ENCODE results near the gene PLA2R1.

PLA2R1 gene

GRCh38 chr2:159961451-159961850, 101.0 kb downstream of the PLA2R1 start:
- no peak for DNase-seq
- Histone ChIP-seq H3K9ac (ENCODE audit: low read length) (no peak overlapping the region), H3K4me3 (ENCODE audit: low read depth, low read length) (no peak overlapping the region), H4K8ac (ENCODE audit: low read depth, low read length) (no peak overlapping the region), H2BK12ac (ENCODE audit: low read length) (no peak overlapping the region), H2AK5ac (ENCODE audit: low read length) (no peak overlapping the region), H3K9me3 (ENCODE audit: insufficient read depth, low read depth, low read length) (no peaks in the 10 kb centered on the region), H2AFZ (ENCODE audit: insufficient read depth, low read length, poor library complexity) (no peak overlapping the region), H3K36me3 (ENCODE audit: control insufficient read depth in 1 of 2, insufficient read depth in 2 of 2, low read length in 2 of 2) (no peaks in the 10 kb centered on the region), H3K23ac (ENCODE audit: low read length) (no peak overlapping the region), H2BK5ac (ENCODE audit: low read depth, low read length, poor library complexity) (no peak overlapping the region), H3K4ac (ENCODE audit: low read depth, low read length) (no peak overlapping the region), H2BK120ac (ENCODE audit: insufficient read depth, low read length, poor library complexity) (no peak overlapping the region), H3K4me1 (ENCODE audit: control insufficient read depth in 1 of 2, insufficient read depth in 2 of 2, low read length in 2 of 2) (peaks cover 0 to 2% of the 10 kb centered on the region in 2 experiments), H3K27ac (ENCODE audit: low read depth, low read length) (no peak overlapping the region), H4K91ac (ENCODE audit: low read depth, low read length) (no peak overlapping the region), H3K4me2 (ENCODE audit: low read length) (no peak overlapping the region), H3K14ac (ENCODE audit: low read length) (no peak overlapping the region), H3K79me1 (ENCODE audit: low read length) (peaks cover 6% of the 10 kb centered on the region), H4K12ac (ENCODE audit: low read depth, low read length) (no peak overlapping the region), H3K79me2 (ENCODE audit: control insufficient read depth, insufficient read depth, low read length, poor library complexity) (no peaks in the 10 kb centered on the region), H3K18ac (ENCODE audit: low read length) (no peak overlapping the region), H3K27me3 (ENCODE audit: insufficient read depth, low read length) (no peaks in the 10 kb centered on the region)
- WGBS (ENCODE audit: extremely low coverage, insufficient coverage, insufficient read length), result no CpG with 5 or more reads among the region's 4 CpGs

- Histone ChIP-seq H3K9ac (ENCODE audit: low read length) (no peak overlapping the region), H3K14ac (ENCODE audit: low read length) (no peak overlapping the region), H3K79me1 (ENCODE audit: low read length) (peaks cover 6% of the 10 kb centered on the region), H2BK12ac (ENCODE audit: low read length) (no peak overlapping the region), H3K4me3 (ENCODE audit: low read depth, low read length) (no peak overlapping the region), H3K27ac (ENCODE audit: low read depth, low read length) (no peak overlapping the region), H3K4ac (ENCODE audit: low read depth, low read length) (no peak overlapping the region), H2AK5ac (ENCODE audit: low read length) (no peak overlapping the region), H3K4me2 (ENCODE audit: low read length) (no peak overlapping the region), H3K4me1 (ENCODE audit: control insufficient read depth in 1 of 2, insufficient read depth in 2 of 2, low read length in 2 of 2) (peaks cover 0 to 2% of the 10 kb centered on the region in 2 experiments), H4K8ac (ENCODE audit: low read depth, low read length) (no peak overlapping the region), H3K9me3 (ENCODE audit: insufficient read depth, low read depth, low read length) (no peaks in the 10 kb centered on the region), H4K12ac (ENCODE audit: low read depth, low read length) (no peak overlapping the region), H2AFZ (ENCODE audit: insufficient read depth, low read length, poor library complexity) (no peak overlapping the region), H3K27me3 (ENCODE audit: insufficient read depth, low read length) (no peaks in the 10 kb centered on the region), H2BK5ac (ENCODE audit: low read depth, low read length, poor library complexity) (no peak overlapping the region), H3K36me3 (ENCODE audit: control insufficient read depth in 1 of 2, insufficient read depth in 2 of 2, low read length in 2 of 2) (no peaks in the 10 kb centered on the region), H3K23ac (ENCODE audit: low read length) (no peak overlapping the region), H3K18ac (ENCODE audit: low read length) (no peak overlapping the region), H4K91ac (ENCODE audit: low read depth, low read length) (peak overlapping the region; percentile 62), H2BK120ac (ENCODE audit: insufficient read depth, low read length, poor library complexity) (peak overlapping the region; percentile 33), H3K79me2 (ENCODE audit: control insufficient read depth, insufficient read depth, low read length, poor library complexity) (no peaks in the 10 kb centered on the region)
- no CpG with 5 or more reads among the region's 2 CpGs for WGBS (ENCODE audit: extremely low coverage, insufficient coverage, insufficient read length)
- DNase-seq, result peak in 1 of 2 donors; percentile 53
These were observed 101.4 kb downstream of the PLA2R1 start for GRCh38 chr2:159961037-159961436.

- Histone ChIP-seq H3K79me1 (ENCODE audit: low read length) (peaks cover 6% of the 10 kb centered on the region), H4K8ac (ENCODE audit: low read depth, low read length) (no peak overlapping the region), H3K27me3 (ENCODE audit: insufficient read depth, low read length) (no peaks in the 10 kb centered on the region), H4K91ac (ENCODE audit: low read depth, low read length) (no peak overlapping the region), H2AFZ (ENCODE audit: insufficient read depth, low read length, poor library complexity) (no peak overlapping the region), H3K4me1 (ENCODE audit: control insufficient read depth in 1 of 2, insufficient read depth in 2 of 2, low read length in 2 of 2) (peaks cover 0 to 2% of the 10 kb centered on the region in 2 experiments), H3K9me3 (ENCODE audit: insufficient read depth, low read depth, low read length) (no peaks in the 10 kb centered on the region), H3K4me2 (ENCODE audit: low read length) (no peak overlapping the region), H3K18ac (ENCODE audit: low read length) (no peak overlapping the region), H3K23ac (ENCODE audit: low read length) (no peak overlapping the region), H2BK120ac (ENCODE audit: insufficient read depth, low read length, poor library complexity) (no peak overlapping the region), H3K4ac (ENCODE audit: low read depth, low read length) (no peak overlapping the region), H3K36me3 (ENCODE audit: control insufficient read depth in 1 of 2, insufficient read depth in 2 of 2, low read length in 2 of 2) (no peaks in the 10 kb centered on the region), H3K9ac (ENCODE audit: low read length) (no peak overlapping the region), H2AK5ac (ENCODE audit: low read length) (no peak overlapping the region), H3K27ac (ENCODE audit: low read depth, low read length) (no peak overlapping the region), H3K14ac (ENCODE audit: low read length) (no peak overlapping the region), H3K79me2 (ENCODE audit: control insufficient read depth, insufficient read depth, low read length, poor library complexity) (no peaks in the 10 kb centered on the region), H3K4me3 (ENCODE audit: low read depth, low read length) (no peak overlapping the region), H2BK12ac (ENCODE audit: low read length) (no peak overlapping the region), H4K12ac (ENCODE audit: low read depth, low read length) (no peak overlapping the region), H2BK5ac (ENCODE audit: low read depth, low read length, poor library complexity) (no peak overlapping the region)
- DNase-seq, result peak in 1 of 2 donors; percentile 53
- WGBS (ENCODE audit: extremely low coverage, insufficient coverage, insufficient read length), result no CpG with 5 or more reads among the region's 2 CpGs
These were observed 102.0 kb downstream of the PLA2R1 start for GRCh38 chr2:159960414-159960813.

- no peaks in the 10 kb centered on the region for H3K36me3 ChIP-seq (ENCODE audit: control insufficient read depth in 1 of 2, insufficient read depth in 2 of 2, low read length in 2 of 2)
- no peaks in the 10 kb centered on the region for H3K27me3 ChIP-seq (ENCODE audit: insufficient read depth, low read length)
- no CpG with 5 or more reads among the region's 3 CpGs for WGBS (ENCODE audit: extremely low coverage, insufficient coverage, insufficient read length)
- no peak overlapping the region for H4K91ac ChIP-seq (ENCODE audit: low read depth, low read length)
- no peak overlapping the region for H3K14ac ChIP-seq (ENCODE audit: low read length)
- no peak overlapping the region for H3K27ac ChIP-seq (ENCODE audit: low read depth, low read length)
- no peak overlapping the region for H4K8ac ChIP-seq (ENCODE audit: low read depth, low read length)
- H3K18ac ChIP-seq (ENCODE audit: low read length), result no peak overlapping the region
- H2BK12ac ChIP-seq (ENCODE audit: low read length), result no peak overlapping the region
- H3K79me2 ChIP-seq (ENCODE audit: control insufficient read depth, insufficient read depth, low read length, poor library complexity), result no peaks in the 10 kb centered on the region
- H3K9ac ChIP-seq (ENCODE audit: low read length), result no peak overlapping the region
- no peak overlapping the region for H2AFZ ChIP-seq (ENCODE audit: insufficient read depth, low read length, poor library complexity)
- no peaks in the 10 kb centered on the region for H3K9me3 ChIP-seq (ENCODE audit: insufficient read depth, low read depth, low read length)
- DNase-seq, result no peak
- H3K4me3 ChIP-seq (ENCODE audit: low read depth, low read length), result no peak overlapping the region
- H3K79me1 ChIP-seq (ENCODE audit: low read length), result peaks cover 6% of the 10 kb centered on the region
- H3K4me2 ChIP-seq (ENCODE audit: low read length), result no peak overlapping the region
- no peak overlapping the region for H2BK5ac ChIP-seq (ENCODE audit: low read depth, low read length, poor library complexity)
- no peak overlapping the region for H3K23ac ChIP-seq (ENCODE audit: low read length)
- H3K4ac ChIP-seq (ENCODE audit: low read depth, low read length), result no peak overlapping the region
- H2BK120ac ChIP-seq (ENCODE audit: insufficient read depth, low read length, poor library complexity), result no peak overlapping the region
- H3K4me1 ChIP-seq (ENCODE audit: control insufficient read depth in 1 of 2, insufficient read depth in 2 of 2, low read length in 2 of 2), result peaks cover 0 to 2% of the 10 kb centered on the region in 2 experiments
- no peak overlapping the region for H4K12ac ChIP-seq (ENCODE audit: low read depth, low read length)
- H2AK5ac ChIP-seq (ENCODE audit: low read length), result no peak overlapping the region
These were observed 103.3 kb downstream of the PLA2R1 start for GRCh38 chr2:159959136-159959535.
